ENCODE data around the gene TREX2. TPM values are rescaled to one million over a fixed set of nuclear protein-coding genes. Genes with fewer than 3 reads are reported as not detected.

Gene TREX2
- total RNA-seq, 4 donors from 2014 or later, result 0.42 to 1.6 (median 0.87) TPM

DNA sequence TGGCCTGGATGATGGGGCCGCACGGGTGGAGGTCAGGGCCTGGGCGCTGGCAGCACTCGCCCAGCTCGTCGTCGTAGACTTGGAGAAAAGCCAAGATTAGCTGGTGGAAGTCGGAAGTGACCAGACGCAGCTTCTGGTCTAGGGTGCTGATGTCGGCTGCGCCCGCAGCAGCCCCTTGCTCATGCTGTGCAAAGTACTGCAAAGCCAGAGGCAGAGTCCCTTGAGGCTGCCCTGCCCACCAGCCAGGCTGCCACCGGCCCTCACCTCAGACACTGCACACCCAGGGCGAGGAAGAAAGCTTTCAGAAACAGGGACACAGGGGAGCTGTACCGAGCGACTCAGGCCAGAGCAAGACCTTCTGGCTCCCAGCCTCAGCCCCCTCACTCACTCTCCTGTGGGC lies 9.7 kb upstream of the TREX2 start:
- no peaks in the 10 kb centered on the region for H3K9me3 ChIP-seq
- H3K4me3 ChIP-seq, result no peak overlapping the region
- no peak for ATAC-seq
- TF ChIP-seq EP300 (IDR thresholded peaks at IDR 0.05) (no peak), POLR2A (IDR thresholded peaks at IDR 0.05) (no peak), POLR2AphosphoS5 (IDR thresholded peaks at IDR 0.05) (no peak)
- TF ChIP-seq, protein P1, sequence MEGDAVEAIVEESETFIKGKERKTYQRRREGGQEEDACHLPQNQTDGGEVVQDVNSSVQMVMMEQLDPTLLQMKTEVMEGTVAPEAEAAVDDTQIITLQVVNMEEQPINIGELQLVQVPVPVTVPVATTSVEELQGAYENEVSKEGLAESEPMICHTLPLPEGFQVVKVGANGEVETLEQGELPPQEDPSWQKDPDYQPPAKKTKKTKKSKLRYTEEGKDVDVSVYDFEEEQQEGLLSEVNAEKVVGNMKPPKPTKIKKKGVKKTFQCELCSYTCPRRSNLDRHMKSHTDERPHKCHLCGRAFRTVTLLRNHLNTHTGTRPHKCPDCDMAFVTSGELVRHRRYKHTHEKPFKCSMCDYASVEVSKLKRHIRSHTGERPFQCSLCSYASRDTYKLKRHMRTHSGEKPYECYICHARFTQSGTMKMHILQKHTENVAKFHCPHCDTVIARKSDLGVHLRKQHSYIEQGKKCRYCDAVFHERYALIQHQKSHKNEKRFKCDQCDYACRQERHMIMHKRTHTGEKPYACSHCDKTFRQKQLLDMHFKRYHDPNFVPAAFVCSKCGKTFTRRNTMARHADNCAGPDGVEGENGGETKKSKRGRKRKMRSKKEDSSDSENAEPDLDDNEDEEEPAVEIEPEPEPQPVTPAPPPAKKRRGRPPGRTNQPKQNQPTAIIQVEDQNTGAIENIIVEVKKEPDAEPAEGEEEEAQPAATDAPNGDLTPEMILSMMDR (IDR thresholded peaks at IDR 0.05), result no peak
- WGBS, 2 donors (ENCODE audit: low coverage in 1 of 2), result no CpG with 5 or more reads among the region's 16 CpGs
- no peak overlapping the region for H3K27ac ChIP-seq
- H3K27me3 ChIP-seq, result no peaks in the 10 kb centered on the region
- peaks cover 0 to 57% of the 10 kb centered on the region in 2 donors for H3K36me3 ChIP-seq
- H3K4me1 ChIP-seq, result peaks cover 0 to 19% (median 0%) of the 10 kb centered on the region in 3 donors

DNA sequence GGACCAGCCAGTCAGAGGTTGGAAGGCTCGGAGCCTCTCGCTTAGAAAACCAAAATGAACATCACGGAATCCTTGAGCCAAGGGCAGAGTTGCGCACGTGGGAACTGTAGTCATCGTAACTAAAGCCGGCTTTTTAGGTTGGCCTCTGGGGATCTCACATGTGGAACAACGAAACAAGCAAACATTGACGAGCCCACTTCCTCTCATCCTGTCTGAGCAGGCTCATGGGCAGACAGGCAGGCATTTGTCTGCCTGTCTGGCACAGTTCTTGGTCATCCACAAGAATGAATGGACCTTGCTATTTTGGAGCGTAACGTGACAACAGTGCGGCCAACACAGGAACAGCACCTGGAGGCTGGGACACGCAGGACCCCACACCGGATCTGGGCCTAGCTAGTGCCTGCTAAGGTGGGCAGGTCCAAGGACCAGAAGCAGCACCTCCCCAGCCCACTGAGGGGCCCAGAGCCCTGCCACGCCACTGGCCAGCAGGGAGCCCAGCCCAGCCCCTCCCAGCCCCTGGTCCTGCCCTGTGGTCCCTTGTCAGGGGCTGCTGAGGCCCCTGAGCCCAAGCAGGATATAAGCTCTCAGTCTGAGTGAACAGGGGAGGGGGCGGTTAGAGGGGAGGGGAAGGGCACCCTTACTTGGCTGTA lies 9.2 kb upstream of the TREX2 start:
- no peaks in the 10 kb centered on the region for H3K9me3 ChIP-seq
- H3K4me3 ChIP-seq, result no peak overlapping the region
- TF ChIP-seq, protein P1 (IDR thresholded peaks at IDR 0.05), result no peak
- no peak overlapping the region for H3K27ac ChIP-seq
- peaks cover 0 to 62% of the 10 kb centered on the region in 2 donors for H3K36me3 ChIP-seq
- ATAC-seq, result no peak
- peaks cover 0 to 19% (median 0%) of the 10 kb centered on the region in 3 donors for H3K4me1 ChIP-seq
- H3K27me3 ChIP-seq, result no peaks in the 10 kb centered on the region
- 93% methylated on average over 8 of the region's 16 CpGs; no CpG with 5 or more reads in 1 of the 2 donors for WGBS, 2 donors (ENCODE audit: low coverage in 1 of 2)

DNA sequence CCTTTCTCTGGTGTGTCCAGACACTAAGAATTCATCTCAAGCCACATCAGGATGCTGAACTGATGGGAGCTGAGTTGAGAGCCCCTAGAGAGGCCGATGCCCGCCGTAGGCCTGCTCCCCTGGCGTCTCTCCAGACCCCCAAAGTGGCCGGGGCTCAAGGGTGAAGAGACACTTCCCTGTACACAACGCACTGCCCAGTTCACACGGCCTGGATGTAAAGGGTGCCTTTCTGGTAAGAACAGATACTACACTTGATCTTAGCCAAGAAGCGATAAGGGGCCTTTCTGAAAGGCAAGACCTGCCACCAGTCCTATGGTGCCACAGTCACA lies 5.1 kb upstream of the TREX2 start:
- peaks cover 0 to 3% (median 0%) of the 10 kb centered on the region in 3 donors for H3K4me1 ChIP-seq
- WGBS, 2 donors (ENCODE audit: low coverage in 1 of 2), result 87% methylated on average over 4 of the region's 8 CpGs; no CpG with 5 or more reads in 1 of the 2 donors
- H3K4me3 ChIP-seq, result no peak overlapping the region
- H3K36me3 ChIP-seq, result peaks cover 0 to 57% of the 10 kb centered on the region in 2 donors
- no peak overlapping the region for H3K27ac ChIP-seq
- H3K9me3 ChIP-seq, result no peaks in the 10 kb centered on the region
- TF ChIP-seq, protein P1 (IDR thresholded peaks at IDR 0.05), result no peak
- TF ChIP-seq POLR2A (IDR thresholded peaks at IDR 0.05) (no peak), POLR2AphosphoS5 (IDR thresholded peaks at IDR 0.05) (no peak), EP300 (IDR thresholded peaks at IDR 0.05) (no peak)
- H3K27me3 ChIP-seq, result no peaks in the 10 kb centered on the region
- no peak for ATAC-seq

DNA sequence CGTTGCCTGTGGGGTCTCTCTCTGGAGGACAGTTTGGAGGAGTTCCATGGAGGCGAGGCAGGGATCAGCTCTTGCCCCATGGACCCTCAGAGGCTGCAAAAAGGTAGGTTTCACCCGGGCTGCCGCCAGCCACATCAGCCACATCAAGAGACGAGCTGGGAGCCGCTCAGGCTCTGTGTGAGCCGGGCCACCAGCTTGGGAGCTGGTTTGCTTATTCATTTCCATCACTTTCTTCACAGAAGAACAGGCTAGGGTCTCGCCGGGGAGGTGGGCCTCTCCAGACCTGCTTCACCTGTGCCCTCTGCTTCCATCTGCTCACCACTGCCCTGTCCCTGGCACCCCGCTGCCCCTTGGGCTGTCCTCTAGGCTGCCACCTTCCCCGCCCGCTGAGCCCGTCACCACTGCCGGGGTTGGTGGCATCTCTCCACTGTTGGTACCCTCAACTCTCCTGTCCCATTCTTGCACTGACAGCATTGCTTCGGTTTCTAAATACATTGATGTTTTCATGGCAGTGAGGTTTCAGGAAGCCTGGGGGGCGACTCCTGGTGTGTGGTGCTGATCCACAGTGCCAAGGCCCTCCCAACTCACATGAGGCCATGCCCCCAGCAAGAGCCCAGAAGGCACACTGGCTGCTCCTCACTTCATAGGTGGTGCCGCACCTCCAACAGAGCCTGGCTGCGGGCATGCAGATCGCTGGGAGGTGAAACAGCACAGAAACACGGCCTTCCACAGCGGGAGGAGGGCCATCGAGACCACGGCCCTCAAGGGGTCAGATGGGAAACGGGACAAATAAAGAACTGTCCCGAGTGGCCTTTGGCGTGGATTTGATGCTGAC lies 4.5 kb upstream of the TREX2 start:
- Histone ChIP-seq H3K27ac (no peak overlapping the region), H3K27me3 (no peaks in the 10 kb centered on the region), H3K36me3 (peaks cover 0 to 51% of the 10 kb centered on the region in 2 donors), H3K4me3 (no peak overlapping the region), H3K9me3 (no peaks in the 10 kb centered on the region), H3K4me1 (no peaks in the 10 kb centered on the region)
- WGBS, 2 donors (ENCODE audit: low coverage in 1 of 2), result no CpG with 5 or more reads among the region's 26 CpGs
- no peak for ATAC-seq
- TF ChIP-seq, protein P1 (IDR thresholded peaks at IDR 0.05), result no peak
- no peak for TF ChIP-seq POLR2A (IDR thresholded peaks at IDR 0.05)
- TF ChIP-seq EP300 (IDR thresholded peaks at IDR 0.05), result no peak

Data from gastroesophageal sphincter (tissue), 4 donors.